ENCODE results near the gene ENO2.

The ENO2 gene

DNA sequence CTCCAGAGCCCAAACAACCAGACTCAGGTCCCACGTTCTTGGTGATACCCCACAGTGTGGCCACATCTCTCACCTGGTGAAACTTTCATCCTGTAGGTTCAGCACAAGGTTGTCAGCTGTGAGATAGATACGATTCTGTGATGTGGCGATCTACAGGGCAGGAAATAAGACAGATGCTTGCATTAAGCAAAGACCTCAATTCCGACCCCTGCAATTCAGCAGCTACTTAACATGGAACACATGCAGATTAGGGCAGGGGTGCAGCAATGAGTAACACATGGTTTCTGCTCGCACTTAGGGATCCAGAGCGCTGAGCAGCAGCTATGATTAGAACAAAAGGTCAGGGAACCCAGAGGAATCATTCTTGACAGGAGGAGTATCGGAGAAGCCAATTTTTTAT lies 52.0 kb downstream of the ENO2 start:
- Mint-ChIP-seq H3K4me3 (no peak overlapping the region), H3K9me3 (no peaks in the 10 kb centered on the region), H3K27ac (ENCODE audit: low read depth) (no peak overlapping the region), H3K36me3 (ENCODE audit: insufficient read depth) (peaks cover 47% of the 10 kb centered on the region), H3K27me3 (no peaks in the 10 kb centered on the region), H3K4me1 (peaks cover 39% of the 10 kb centered on the region)
- ATAC-seq (replicated peaks; ENCODE audit: extremely low read depth, poor library complexity, severe bottlenecking) (no peak), DNase-seq (ENCODE audit: low spot score in 2 of 2) (no peak)

DNA sequence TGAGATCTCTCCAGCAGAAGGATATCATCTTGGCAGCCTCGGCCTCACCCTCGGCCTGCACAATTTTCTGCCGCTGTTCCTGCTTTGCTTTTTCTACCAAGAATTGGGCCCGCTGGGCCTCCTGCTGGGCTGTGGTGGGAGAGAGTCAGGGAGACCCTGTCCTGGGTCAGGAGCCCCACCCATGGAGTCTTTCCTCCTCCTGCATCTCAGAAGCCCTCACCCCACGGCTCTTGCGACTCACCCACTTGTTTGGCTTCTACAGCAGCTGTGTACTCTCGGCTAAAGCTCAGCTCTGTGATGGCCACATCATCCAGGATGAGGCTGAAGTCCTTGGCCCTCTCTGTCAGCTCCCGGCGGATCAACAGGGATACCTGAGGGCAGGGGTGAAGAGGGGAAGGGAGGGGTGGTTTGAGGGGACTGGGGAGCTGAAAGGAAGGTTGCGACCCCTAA lies 53.3 kb downstream of the ENO2 start:
- Mint-ChIP-seq H3K9me3 (no peaks in the 10 kb centered on the region), H3K4me1 (peaks cover 38% of the 10 kb centered on the region), H3K27me3 (no peaks in the 10 kb centered on the region), H3K27ac (ENCODE audit: low read depth) (no peak overlapping the region), H3K36me3 (ENCODE audit: insufficient read depth) (peaks cover 38% of the 10 kb centered on the region), H3K4me3 (no peak overlapping the region)
- ATAC-seq (replicated peaks; ENCODE audit: extremely low read depth, poor library complexity, severe bottlenecking) (no peak), DNase-seq (ENCODE audit: low spot score in 2 of 2) (no peak)

DNA sequence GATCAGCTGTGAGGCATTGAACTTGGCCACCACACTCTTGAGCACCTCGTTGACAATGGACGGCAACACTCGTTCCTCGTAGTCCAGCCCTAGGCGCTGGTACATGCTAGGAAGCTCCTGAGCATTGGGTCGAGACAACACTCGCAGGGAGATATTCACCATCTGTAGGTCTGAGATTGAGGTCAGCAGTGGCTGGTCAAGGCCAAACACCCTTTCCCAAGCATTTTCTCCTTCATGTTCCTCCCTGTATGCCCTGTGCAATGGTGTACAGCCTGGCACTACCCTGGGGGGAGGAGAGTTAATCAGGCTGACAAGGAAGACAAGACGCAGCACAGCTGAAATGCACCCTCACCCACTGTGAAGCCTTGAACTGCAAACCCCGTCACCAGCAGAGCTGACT lies 54.0 kb downstream of the ENO2 start:
- DNase-seq (ENCODE audit: low spot score in 2 of 2): no peak
- H3K4me1 Mint-ChIP-seq: peaks cover 38% of the 10 kb centered on the region
- H3K4me3 Mint-ChIP-seq: peak overlapping the region; percentile 94
- H3K36me3 Mint-ChIP-seq (ENCODE audit: insufficient read depth): peaks cover 38% of the 10 kb centered on the region
- H3K27me3 Mint-ChIP-seq: no peaks in the 10 kb centered on the region
- no peak for ATAC-seq (replicated peaks; ENCODE audit: extremely low read depth, poor library complexity, severe bottlenecking)
- H3K27ac Mint-ChIP-seq (ENCODE audit: low read depth): no peak overlapping the region
- H3K9me3 Mint-ChIP-seq: no peaks in the 10 kb centered on the region

DNA sequence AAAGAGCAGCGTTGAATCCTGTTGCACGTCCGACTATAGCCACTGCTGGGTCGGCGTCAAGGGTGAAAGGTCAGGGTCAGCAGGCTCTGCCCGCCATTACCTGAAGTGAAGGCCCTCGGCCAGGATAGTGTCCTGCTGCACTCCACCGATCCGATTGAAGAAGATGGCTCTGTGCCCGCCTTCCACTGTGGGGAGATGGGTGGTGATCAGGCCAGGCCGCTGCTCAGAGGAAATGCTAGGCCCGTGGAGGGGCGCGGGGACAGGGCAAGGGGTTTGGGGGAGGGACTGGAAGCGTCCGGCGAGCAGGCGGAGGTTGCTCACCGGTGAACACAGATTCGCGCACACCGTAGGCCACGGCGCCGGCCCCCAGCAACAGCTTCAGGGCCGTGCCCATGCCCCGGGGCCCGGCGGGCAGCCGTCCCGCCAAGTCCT lies 55.7 kb downstream of the ENO2 start:
- H3K36me3 Mint-ChIP-seq (ENCODE audit: insufficient read depth): peaks cover 40% of the 10 kb centered on the region
- DNase-seq (ENCODE audit: low spot score in 2 of 2): no peak
- H3K4me1 Mint-ChIP-seq: peaks cover 30% of the 10 kb centered on the region
- no peaks in the 10 kb centered on the region for H3K9me3 Mint-ChIP-seq
- H3K27me3 Mint-ChIP-seq: no peaks in the 10 kb centered on the region
- H3K4me3 Mint-ChIP-seq: peak overlapping the region; percentile 94
- H3K27ac Mint-ChIP-seq (ENCODE audit: low read depth): peak overlapping the region; percentile 97
- ATAC-seq (replicated peaks; ENCODE audit: extremely low read depth, poor library complexity, severe bottlenecking): peak; percentile 7
